Right cardiac atrium (tissue), 5 donors: Measurements from ENCODE around the gene WDR83. TPM values are rescaled to one million over a fixed set of nuclear protein-coding genes. Genes with fewer than 3 reads are reported as not detected.
A peak's percentile ranks its signal among the peaks of the same experiment; 100 is the strongest.
"Not testable (repeated sequence)": the region's sequence is repeated elsewhere in the genome, so short reads cannot be mapped to it uniquely, and the experiment has no call there.

Experiments
- ATAC-seq, 2 donors: fragments of 200-7000 bp; cut with Tn5 transposase; one replicate each; pipeline versions ENCODE4 v1.8.0 to v1.9.1; 2020; ENCODE audit warnings: moderate library complexity in 2 of 2, mild to moderate bottlenecking in 1 of 2
- DNase-seq, 3 donors: peaks; one replicate each; pipeline ENCODE4 v3.0.0-alpha.2; 2020
- H3K27ac ChIP-seq: one replicate; pipeline ENCODE4 v1.5.1; 2013; ENCODE audit warnings: mild to moderate bottlenecking, low read length, control low read depth, moderate library complexity
- H3K27me3 ChIP-seq: one replicate; pipeline ENCODE4 v1.6.1; 2013; ENCODE audit not compliant: control insufficient read depth, insufficient read depth
- H3K4me1 ChIP-seq: one replicate; pipeline ENCODE4 v1.6.1; 2013; ENCODE audit warnings: low read length; ENCODE audit not compliant: control insufficient read depth, insufficient read depth
- H3K4me3 ChIP-seq: one replicate; pipeline ENCODE4 v1.5.1; 2013; ENCODE audit warnings: low read length, control low read depth
- H3K9me3 ChIP-seq: one replicate; pipeline ENCODE4 v1.6.1; 2013; ENCODE audit warnings: low read length; ENCODE audit not compliant: control insufficient read depth
- WGBS: extraction: QIAGEN DNeasy Blood & Tissue Kit; methylation state at CpG from one replicate; pipeline ENCODE4 v1.1.7; 2013; 5-methylcytosine and 5-hydroxymethylcytosine counted together
- intact Hi-C, 4 donors: fragments of 100-400 bp; cut with DNase I; formaldehyde crosslinking; loops; one replicate each; pipeline versions ENCODE4 v1.11.0 to v1.14.0; 2022 to 2023
- polyA plus RNA-seq: library from polyadenylated mRNA; stranded (reverse); fragments of 200-250 nt; gene quantifications from one replicate; pipeline ENCODE4 v1.2.3, GENCODE V29; 2013
- total RNA-seq, 4 donors: library from RNA; stranded (reverse); fragmentation: NEBNext Ultra II Directional; extraction: Animal tissue kit (Norgen Biotek cat#: 25700); gene quantifications; one replicate each; pipeline ENCODE4 v1.2.1, GENCODE V29; 2021
- donor health status: healthy with polysubstance abuse.
- donor health status: DM: no; HTN: yes; CAD: no.
- donor health status: DM: no; HTN: no; CAD: no.
- donor health status: DM: no; HTN: yes; CAD: no; lungs with severe emphysema.
- donor health status: DM: yes; HTN: yes; CAD: no.

Gene WDR83
- total and polyA plus RNA-seq, 5 donors: 6.3 to 10.5 (median 8.4) TPM

- intact Hi-C loops: no loop called here
- ATAC-seq: no peak
- no peaks in the 10 kb centered on the region for H3K27me3 ChIP-seq
- no peaks in the 10 kb centered on the region for H3K4me1 ChIP-seq
- H3K4me3 ChIP-seq: no peak within 1 kb of the TSS
- WGBS: 85% methylated on average over 9 of the region's 9 CpGs
- H3K9me3 ChIP-seq: no peaks in the 10 kb centered on the region
- H3K27ac ChIP-seq: no peak within 1 kb of the TSS
- no peak for DNase-seq
These were observed 21.0 kb downstream of the WDR83 start, which contains the start of gene GNG14 for GRCh38 chr19:12687496-12688196. GNG14 (plus strand) TSS chr19:12687998; CDS start chr19:12688049, 51 bp downstream.

DNA sequence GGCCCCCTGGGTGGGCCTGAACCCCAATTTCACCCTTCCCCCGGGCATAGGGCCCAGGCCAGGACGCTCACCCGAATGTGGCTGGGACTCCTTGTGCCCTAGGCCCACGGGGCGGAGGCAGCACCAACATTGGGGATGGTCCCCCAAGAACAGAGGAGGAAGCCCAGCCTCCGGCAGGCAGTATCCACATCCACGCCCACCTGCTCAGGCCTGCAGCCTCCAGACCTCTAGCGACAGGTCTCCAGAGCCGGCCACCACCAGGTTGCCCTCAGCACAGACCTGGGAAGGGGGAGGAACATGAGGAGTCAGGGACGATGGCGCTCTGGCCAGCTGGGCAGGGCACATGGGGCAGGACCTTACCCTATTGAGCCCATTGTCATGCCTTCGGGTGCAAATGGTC is 22.4 kb downstream of the WDR83 start:
- intact Hi-C loops: no loop called here
- Histone ChIP-seq H3K27me3 (no peaks in the 10 kb centered on the region), H3K4me3 (no peak overlapping the region), H3K9me3 (no peaks in the 10 kb centered on the region), H3K27ac (no peak overlapping the region), H3K4me1 (no peaks in the 10 kb centered on the region)
- no peak for DNase-seq
- peak in 1 of 2 donors; percentile 17 for ATAC-seq
- WGBS: 94% methylated on average over 12 of the region's 12 CpGs

DNA sequence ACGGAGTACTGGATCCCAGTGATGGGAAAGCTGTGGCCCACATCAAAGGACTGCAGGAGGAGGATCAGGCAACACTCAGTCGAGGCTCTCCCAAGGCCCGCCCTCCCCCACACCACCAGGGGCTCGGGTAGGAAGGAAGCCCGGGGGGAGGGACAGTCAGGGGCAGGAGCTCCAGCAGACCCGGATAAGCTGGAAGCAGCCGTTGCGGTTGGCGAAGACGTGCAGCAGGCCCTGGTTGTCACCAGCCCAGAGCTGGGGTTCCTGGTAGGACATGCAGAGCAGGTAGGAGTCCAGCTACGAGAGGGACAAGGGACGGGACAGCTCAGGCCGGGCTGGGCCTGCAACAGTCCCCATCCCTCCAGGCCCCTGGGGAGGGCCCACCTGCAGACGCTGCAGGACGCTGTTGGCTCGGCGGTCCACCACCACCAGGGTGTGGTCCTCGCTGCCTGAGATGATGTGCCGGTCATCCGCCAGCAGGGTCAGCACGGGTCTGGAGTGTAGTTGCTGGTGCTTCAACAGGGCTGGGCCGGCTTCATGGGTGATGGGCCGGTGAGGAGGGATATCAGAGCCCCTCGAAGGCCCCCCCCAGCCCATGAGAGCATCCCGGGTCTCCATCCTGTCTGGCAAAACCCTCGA is 23.1 kb downstream of the WDR83 start:
- Histone ChIP-seq H3K27ac (no peak overlapping the region), H3K9me3 (no peaks in the 10 kb centered on the region), H3K27me3 (no peaks in the 10 kb centered on the region), H3K4me1 (no peaks in the 10 kb centered on the region), H3K4me3 (no peak overlapping the region)
- intact Hi-C loops: no loop called here
- peak; percentile 16 to 20 for ATAC-seq
- no peak for DNase-seq
- 68% methylated on average over 26 of the region's 26 CpGs for WGBS

GRCh38 chr19:12692960-12693359 is 26.4 kb downstream of the WDR83 start:
- H3K9me3 ChIP-seq: no peaks in the 10 kb centered on the region
- H3K4me3 ChIP-seq: no peak overlapping the region
- no peaks in the 10 kb centered on the region for H3K27me3 ChIP-seq
- WGBS: 76% methylated on average over 5 of the region's 5 CpGs
- H3K27ac ChIP-seq: no peak overlapping the region
- ATAC-seq (no peak), DNase-seq (no peak)
- intact Hi-C loops: no loop called here
- H3K4me1 ChIP-seq: peaks cover 1% of the 10 kb centered on the region

DNA sequence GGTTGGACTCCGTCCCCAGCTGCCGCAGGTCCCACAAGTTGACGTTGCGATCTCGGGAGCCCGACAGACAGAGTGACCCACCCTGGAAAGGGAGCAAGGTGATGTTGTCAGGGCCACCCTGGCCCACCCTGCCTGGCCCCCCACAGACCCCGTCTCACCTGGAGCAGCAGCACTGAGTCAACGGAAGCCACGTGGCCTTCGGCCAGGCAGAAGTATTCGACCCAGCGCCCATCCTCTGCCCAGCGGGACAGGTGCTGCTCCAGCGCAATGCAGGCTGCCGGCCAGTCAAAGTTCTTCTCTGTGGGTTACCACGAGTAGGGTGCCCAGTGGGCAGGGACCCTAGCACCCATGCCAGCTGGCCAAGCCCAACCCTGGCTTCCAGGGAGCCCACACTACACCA is 28.0 kb downstream of the WDR83 start:
- 92% methylated on average over 16 of the region's 16 CpGs for WGBS
- Histone ChIP-seq H3K27ac (no peak overlapping the region), H3K9me3 (no peaks in the 10 kb centered on the region), H3K27me3 (no peaks in the 10 kb centered on the region), H3K4me3 (no peak overlapping the region), H3K4me1 (peaks cover 1% of the 10 kb centered on the region)
- no peak for ATAC-seq
- intact Hi-C loops: no loop called here
- no peak for DNase-seq

GRCh38 chr19:12695096-12695495 is 28.5 kb downstream of the WDR83 start:
- Histone ChIP-seq H3K27me3 (no peaks in the 10 kb centered on the region), H3K4me3 (no peak overlapping the region), H3K4me1 (peaks cover 1% of the 10 kb centered on the region), H3K9me3 (no peaks in the 10 kb centered on the region), H3K27ac (no peak overlapping the region)
- no peak for ATAC-seq
- 75% methylated on average over 2 of the region's 2 CpGs for WGBS
- no peak for DNase-seq
- intact Hi-C loops: no loop called here

- peaks cover 1% of the 10 kb centered on the region for H3K4me1 ChIP-seq
- intact Hi-C loops: no loop called here
- H3K4me3 ChIP-seq: no peak overlapping the region
- H3K27me3 ChIP-seq: no peaks in the 10 kb centered on the region
- ATAC-seq (no peak), DNase-seq (no peak)
- H3K9me3 ChIP-seq: no peaks in the 10 kb centered on the region
- H3K27ac ChIP-seq: no peak overlapping the region
- 83% methylated on average over 1 of the region's 1 CpG for WGBS
These were observed 28.9 kb downstream of the WDR83 start for GRCh38 chr19:12695514-12695913.

GRCh38 chr19:12695997-12696365 is 29.4 kb downstream of the WDR83 start:
- Histone ChIP-seq H3K9me3 (no peaks in the 10 kb centered on the region), H3K27me3 (no peaks in the 10 kb centered on the region), H3K4me1 (peaks cover 1% of the 10 kb centered on the region), H3K27ac (no peak overlapping the region), H3K4me3 (peak overlapping the region; percentile 80)
- ATAC-seq (peak; percentile 28), DNase-seq (peak in 1 of 3 donors; percentile 64)
- 4% methylated on average over 36 of the region's 36 CpGs for WGBS
- intact Hi-C loops: no loop called here

- WGBS: 7% methylated on average over 59 of the region's 59 CpGs
- DNase-seq (peak; percentile 95 to 99 (median 99)), ATAC-seq (peak; percentile 90 to 94)
- H3K4me3 ChIP-seq: peak within 1 kb of the TSS; percentile 80
- no peaks in the 10 kb centered on the region for H3K27me3 ChIP-seq
- peaks cover 1% of the 10 kb centered on the region for H3K4me1 ChIP-seq
- no peaks in the 10 kb centered on the region for H3K9me3 ChIP-seq
- peak within 1 kb of the TSS; percentile 96 for H3K27ac ChIP-seq
- intact Hi-C loops: no loop called here
These were observed 30.0 kb downstream of the WDR83 start, which contains the start of gene FBXW9 for GRCh38 chr19:12696366-12697335. FBXW9 (minus strand) TSS chr19:12696631; CDS start chr19:12696581, 50 bp downstream.

DNA sequence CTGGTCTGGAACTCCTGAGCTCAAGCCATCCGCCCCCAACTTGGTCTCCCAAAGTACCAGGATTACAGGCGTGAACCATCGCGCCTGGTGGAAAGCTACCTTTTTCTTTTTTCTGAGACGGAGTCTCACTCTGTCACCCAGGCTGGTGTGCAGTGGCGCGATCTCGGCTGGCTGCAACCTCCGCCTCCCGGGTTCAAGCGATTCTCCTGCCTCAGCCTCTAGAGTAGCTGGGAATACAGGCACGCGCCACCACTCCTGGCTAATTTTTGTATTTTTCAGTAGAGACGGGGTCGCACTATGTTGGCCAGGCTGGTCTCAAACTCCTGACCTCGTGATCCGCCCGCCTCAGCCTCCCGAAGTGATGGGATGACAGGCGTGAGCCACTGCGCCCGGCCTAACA is 30.8 kb downstream of the WDR83 start:
- 95% methylated on average over 22 of the region's 22 CpGs for WGBS
- H3K9me3 ChIP-seq, DNase-seq, H3K4me1 ChIP-seq, intact Hi-C loops, H3K27ac ChIP-seq, H3K4me3 ChIP-seq, ATAC-seq, H3K27me3 ChIP-seq: not testable (repeated sequence)

GRCh38 chr19:12698138-12698537 is 31.5 kb downstream of the WDR83 start:
- peaks cover 1% of the 10 kb centered on the region for H3K4me1 ChIP-seq
- H3K27ac ChIP-seq: no peak overlapping the region
- no peaks in the 10 kb centered on the region for H3K27me3 ChIP-seq
- intact Hi-C loops: no loop called here
- ATAC-seq (no peak), DNase-seq (no peak)
- no peak overlapping the region for H3K4me3 ChIP-seq
- 76% methylated on average over 6 of the region's 6 CpGs for WGBS
- no peaks in the 10 kb centered on the region for H3K9me3 ChIP-seq
